Heart left ventricle (tissue), 13 donors: ENCODE measurements around the gene APRT.

ENCODE experiments used
- POLR2A ChIP-seq, 2 donors: fragments of 450-650 bp; IDR thresholded peaks; one replicate each; pipeline ENCODE4 v1.6.1; 2017; ENCODE audit warnings: antibody characterized with exemption in 2 of 2, mild to moderate bottlenecking in 2 of 2, moderate library complexity in 2 of 2
- TF ChIP-seq, protein P1 (sequence below), 12 donors: fragments of 200-600 bp; sonication (generic) in 4 of 12; IDR thresholded peaks; one replicate each; pipeline versions ENCODE4 v1.5.0 to v1.8.0; 2018 to 2022; ENCODE audit warnings: antibody characterized with exemption in 12 of 12, mild to moderate bottlenecking in 5 of 12
- donor health status: ischemic (EF 13 %, LVEDD 7.1; RV severe dilation, severe dysfunction).
- donor health status: DM: no; HTN: yes; CAD: no.
- donor health status: DM: no; HTN: no; CAD: no.
- donor health status: ischemic (EF 25% LVEDD 6.9; RV normal size, moderate dysfunction).
- donor health status: ischemic (EF 25% LVEDD 5.7; RV mildly dilated, moderate dysfunction).
- donor health status: ischemic (EF 35%, LVEDD 5.7; RV mildly dilated, moderate dysfunction).
- donor health status: nonischemic (EF 11% LVEDD 7.7; RV severe dilation, severe dysfunction).
- donor health status: DM: yes; HTN: yes; CAD: no.
- donor health status: PGD.
- donor health status: ischemic (EF 29% LVEDD 5.4; RV normal size, mild dysfunction).
- donor health status: nonischemic (EF 23%, LVEDD 6.1; RV moderate dilation, normal function).

- TF ChIP-seq POLR2A (IDR thresholded peaks at IDR 0.05): peak in 1 of 2 donors; percentile 86
- TF ChIP-seq, protein P1, sequence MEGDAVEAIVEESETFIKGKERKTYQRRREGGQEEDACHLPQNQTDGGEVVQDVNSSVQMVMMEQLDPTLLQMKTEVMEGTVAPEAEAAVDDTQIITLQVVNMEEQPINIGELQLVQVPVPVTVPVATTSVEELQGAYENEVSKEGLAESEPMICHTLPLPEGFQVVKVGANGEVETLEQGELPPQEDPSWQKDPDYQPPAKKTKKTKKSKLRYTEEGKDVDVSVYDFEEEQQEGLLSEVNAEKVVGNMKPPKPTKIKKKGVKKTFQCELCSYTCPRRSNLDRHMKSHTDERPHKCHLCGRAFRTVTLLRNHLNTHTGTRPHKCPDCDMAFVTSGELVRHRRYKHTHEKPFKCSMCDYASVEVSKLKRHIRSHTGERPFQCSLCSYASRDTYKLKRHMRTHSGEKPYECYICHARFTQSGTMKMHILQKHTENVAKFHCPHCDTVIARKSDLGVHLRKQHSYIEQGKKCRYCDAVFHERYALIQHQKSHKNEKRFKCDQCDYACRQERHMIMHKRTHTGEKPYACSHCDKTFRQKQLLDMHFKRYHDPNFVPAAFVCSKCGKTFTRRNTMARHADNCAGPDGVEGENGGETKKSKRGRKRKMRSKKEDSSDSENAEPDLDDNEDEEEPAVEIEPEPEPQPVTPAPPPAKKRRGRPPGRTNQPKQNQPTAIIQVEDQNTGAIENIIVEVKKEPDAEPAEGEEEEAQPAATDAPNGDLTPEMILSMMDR (IDR thresholded peaks at IDR 0.05): no peak
These were observed 8.3 kb downstream of the APRT start, which contains the start of gene CDT1 for GRCh38 chr16:88803264-88803987.
